Gastroesophageal sphincter (tissue), 3 donors: Measurements from ENCODE around the gene CPED1.

ENCODE experiments used
- EP300 ChIP-seq: sonication (generic); formaldehyde crosslinking; IDR thresholded peaks from one replicate; pipeline ENCODE4 v1.6.1; 2017; ENCODE audit warnings: antibody characterized with exemption, mild to moderate bottlenecking
- POLR2A ChIP-seq, 2 donors: fragments of 450-650 bp; IDR thresholded peaks; one replicate each; pipeline ENCODE4 v1.6.1; 2017; ENCODE audit warnings: antibody characterized with exemption in 2 of 2, mild to moderate bottlenecking in 2 of 2, moderate library complexity in 1 of 2
- POLR2AphosphoS5 ChIP-seq: sonication (generic); formaldehyde crosslinking; IDR thresholded peaks from one replicate; pipeline ENCODE4 v1.6.1; 2017; ENCODE audit warnings: antibody characterized with exemption
- TF ChIP-seq, protein P1 (sequence below), 4 experiments: fragments of 200-600 bp in 2 of 4; fragments of 450-650 bp in 2 of 4; sonication (generic) in 1 of 4; IDR thresholded peaks; one replicate each; pipeline ENCODE4 v1.5.1; 2017 to 2019; ENCODE audit warnings: antibody characterized with exemption in 4 of 4, mild to moderate bottlenecking in 2 of 4, moderate library complexity in 2 of 4

DNA sequence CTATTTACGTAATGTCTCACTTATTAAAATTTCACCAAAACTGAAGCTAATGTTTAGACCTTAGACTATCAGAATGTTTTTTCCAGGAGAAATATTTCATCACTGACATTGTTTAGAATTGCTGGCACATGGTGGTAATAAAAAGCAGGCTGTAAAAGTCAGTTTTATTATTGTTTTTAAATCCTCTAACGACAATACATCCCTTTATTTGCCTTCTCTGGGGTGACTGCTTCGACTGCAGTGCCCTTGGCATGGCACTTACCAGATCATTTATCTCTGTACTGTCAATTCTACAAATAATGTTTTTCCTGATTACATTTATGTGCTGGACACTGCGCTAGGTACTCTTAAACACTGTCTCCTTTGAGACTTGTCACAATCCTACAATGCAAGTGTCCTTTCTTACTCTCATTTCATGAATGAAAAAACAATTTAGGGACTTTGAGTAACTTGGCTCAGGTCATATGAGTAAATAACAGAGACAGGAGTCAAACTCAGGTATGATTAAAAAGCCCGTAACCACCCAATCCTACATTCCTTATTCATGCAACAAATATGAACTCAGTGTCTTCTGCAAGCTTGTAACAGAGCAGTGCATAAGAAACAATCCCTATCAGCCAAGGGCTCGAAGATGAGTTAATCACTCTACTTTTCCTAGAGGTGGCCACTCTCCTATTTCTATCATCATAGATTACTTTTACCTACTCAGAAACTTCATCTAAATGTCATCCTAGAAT is 43.5 kb upstream of the CPED1 start:
- TF ChIP-seq, protein P1, sequence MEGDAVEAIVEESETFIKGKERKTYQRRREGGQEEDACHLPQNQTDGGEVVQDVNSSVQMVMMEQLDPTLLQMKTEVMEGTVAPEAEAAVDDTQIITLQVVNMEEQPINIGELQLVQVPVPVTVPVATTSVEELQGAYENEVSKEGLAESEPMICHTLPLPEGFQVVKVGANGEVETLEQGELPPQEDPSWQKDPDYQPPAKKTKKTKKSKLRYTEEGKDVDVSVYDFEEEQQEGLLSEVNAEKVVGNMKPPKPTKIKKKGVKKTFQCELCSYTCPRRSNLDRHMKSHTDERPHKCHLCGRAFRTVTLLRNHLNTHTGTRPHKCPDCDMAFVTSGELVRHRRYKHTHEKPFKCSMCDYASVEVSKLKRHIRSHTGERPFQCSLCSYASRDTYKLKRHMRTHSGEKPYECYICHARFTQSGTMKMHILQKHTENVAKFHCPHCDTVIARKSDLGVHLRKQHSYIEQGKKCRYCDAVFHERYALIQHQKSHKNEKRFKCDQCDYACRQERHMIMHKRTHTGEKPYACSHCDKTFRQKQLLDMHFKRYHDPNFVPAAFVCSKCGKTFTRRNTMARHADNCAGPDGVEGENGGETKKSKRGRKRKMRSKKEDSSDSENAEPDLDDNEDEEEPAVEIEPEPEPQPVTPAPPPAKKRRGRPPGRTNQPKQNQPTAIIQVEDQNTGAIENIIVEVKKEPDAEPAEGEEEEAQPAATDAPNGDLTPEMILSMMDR (IDR thresholded peaks at IDR 0.05): no peak
- TF ChIP-seq POLR2AphosphoS5 (no peak), POLR2A (IDR thresholded peaks at IDR 0.05) (no peak), EP300 (no peak)
